Measurements from ENCODE around the gene KPNA4.

DNA sequence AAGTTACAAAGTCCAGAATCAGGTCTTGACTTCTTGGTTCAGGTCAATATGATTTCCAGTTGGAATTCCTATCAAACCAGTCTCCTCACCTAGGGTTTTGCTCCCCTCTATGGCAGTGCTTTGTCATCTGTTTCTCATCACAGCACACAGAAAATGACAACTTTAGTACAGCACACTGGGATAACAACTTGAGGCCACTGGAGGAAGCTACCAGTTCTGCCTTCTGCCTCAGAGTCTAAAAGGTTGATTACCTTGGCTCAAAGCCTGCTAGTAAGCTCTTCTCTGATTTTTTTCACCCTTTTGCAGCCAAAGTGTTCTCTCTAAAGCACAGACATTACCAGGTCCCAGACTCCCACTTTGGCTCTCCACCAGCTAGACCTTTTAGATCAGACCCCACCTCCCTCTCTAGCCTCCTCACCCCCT, 90.9 kb downstream of the KPNA4 start:
- TF ChIP-seq TOX (CRISPR knock-in tag; IDR thresholded peaks at IDR 0.05; ENCODE audit: borderline replicate concordance) = no peak
- TF ChIP-seq PATZ1 (CRISPR knock-in tag; IDR thresholded peaks at IDR 0.05; ENCODE audit: borderline replicate concordance) = no peak
- TF ChIP-seq ESRRG (CRISPR knock-in tag; IDR thresholded peaks at IDR 0.05) = no peak
- TF ChIP-seq ZNF70 (CRISPR knock-in tag; IDR thresholded peaks at IDR 0.05) = peak; percentile 98
- no peak for TF ChIP-seq ZFP30 (CRISPR knock-in tag; IDR thresholded peaks at IDR 0.05)
- no peak for TF ChIP-seq RARB (CRISPR knock-in tag; IDR thresholded peaks at IDR 0.05)
- TF ChIP-seq PPARA (CRISPR knock-in tag; IDR thresholded peaks at IDR 0.05; ENCODE audit: borderline replicate concordance) = no peak
- TF ChIP-seq, protein P1, sequence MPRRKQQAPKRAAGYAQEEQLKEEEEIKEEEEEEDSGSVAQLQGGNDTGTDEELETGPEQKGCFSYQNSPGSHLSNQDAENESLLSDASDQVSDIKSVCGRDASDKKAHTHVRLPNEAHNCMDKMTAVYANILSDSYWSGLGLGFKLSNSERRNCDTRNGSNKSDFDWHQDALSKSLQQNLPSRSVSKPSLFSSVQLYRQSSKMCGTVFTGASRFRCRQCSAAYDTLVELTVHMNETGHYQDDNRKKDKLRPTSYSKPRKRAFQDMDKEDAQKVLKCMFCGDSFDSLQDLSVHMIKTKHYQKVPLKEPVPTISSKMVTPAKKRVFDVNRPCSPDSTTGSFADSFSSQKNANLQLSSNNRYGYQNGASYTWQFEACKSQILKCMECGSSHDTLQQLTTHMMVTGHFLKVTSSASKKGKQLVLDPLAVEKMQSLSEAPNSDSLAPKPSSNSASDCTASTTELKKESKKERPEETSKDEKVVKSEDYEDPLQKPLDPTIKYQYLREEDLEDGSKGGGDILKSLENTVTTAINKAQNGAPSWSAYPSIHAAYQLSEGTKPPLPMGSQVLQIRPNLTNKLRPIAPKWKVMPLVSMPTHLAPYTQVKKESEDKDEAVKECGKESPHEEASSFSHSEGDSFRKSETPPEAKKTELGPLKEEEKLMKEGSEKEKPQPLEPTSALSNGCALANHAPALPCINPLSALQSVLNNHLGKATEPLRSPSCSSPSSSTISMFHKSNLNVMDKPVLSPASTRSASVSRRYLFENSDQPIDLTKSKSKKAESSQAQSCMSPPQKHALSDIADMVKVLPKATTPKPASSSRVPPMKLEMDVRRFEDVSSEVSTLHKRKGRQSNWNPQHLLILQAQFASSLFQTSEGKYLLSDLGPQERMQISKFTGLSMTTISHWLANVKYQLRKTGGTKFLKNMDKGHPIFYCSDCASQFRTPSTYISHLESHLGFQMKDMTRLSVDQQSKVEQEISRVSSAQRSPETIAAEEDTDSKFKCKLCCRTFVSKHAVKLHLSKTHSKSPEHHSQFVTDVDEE (CRISPR knock-in tag; IDR thresholded peaks at IDR 0.05) = no peak
- no peak for TF ChIP-seq ZFP3 (CRISPR knock-in tag; IDR thresholded peaks at IDR 0.05)
- TF ChIP-seq CSDC2 (CRISPR knock-in tag; IDR thresholded peaks at IDR 0.05) = no peak
- TF ChIP-seq, protein P2, sequence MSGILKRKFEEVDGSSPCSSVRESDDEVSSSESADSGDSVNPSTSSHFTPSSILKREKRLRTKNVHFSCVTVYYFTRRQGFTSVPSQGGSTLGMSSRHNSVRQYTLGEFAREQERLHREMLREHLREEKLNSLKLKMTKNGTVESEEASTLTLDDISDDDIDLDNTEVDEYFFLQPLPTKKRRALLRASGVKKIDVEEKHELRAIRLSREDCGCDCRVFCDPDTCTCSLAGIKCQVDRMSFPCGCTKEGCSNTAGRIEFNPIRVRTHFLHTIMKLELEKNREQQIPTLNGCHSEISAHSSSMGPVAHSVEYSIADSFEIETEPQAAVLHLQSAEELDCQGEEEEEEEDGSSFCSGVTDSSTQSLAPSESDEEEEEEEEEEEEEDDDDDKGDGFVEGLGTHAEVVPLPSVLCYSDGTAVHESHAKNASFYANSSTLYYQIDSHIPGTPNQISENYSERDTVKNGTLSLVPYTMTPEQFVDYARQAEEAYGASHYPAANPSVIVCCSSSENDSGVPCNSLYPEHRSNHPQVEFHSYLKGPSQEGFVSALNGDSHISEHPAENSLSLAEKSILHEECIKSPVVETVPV (CRISPR knock-in tag; IDR thresholded peaks at IDR 0.05) = no peak

Data from SK-N-SH treated with all-trans-retinoic acid at 6 μM for 48 hours (cell line).